H1 (cell line): ENCODE results near the gene NET1. TPM values are rescaled to one million over a fixed set of nuclear protein-coding genes. Genes with fewer than 3 reads are reported as not detected.

Experiments
- CTCF ChIA-PET: fragments of 300-600 bp; sonication (Branson Sonifier 250); formaldehyde crosslinking; loops from one replicate; lab custom pipeline; 2021; ENCODE audit not compliant: partially characterized antibody; lab: Charles Lee
- POLR2A ChIA-PET: fragments of 300-600 bp; sonication (Branson Sonifier 250); formaldehyde crosslinking; loops from one replicate; lab custom pipeline; 2021; ENCODE audit warnings: inconsistent platforms; ENCODE audit not compliant: partially characterized antibody; lab: Charles Lee
- DNase-seq, 2 experiments: peaks; one replicate each; pipeline versions ENCODE4 v3.0.0 to v3.0.0-alpha.2; 2010 to 2022; ENCODE audit warnings: low spot score in 2 of 2, low read depth in 1 of 2, mixed read lengths in 1 of 2
- FAIRE-seq: peaks from 2 replicates; lab custom pipeline; 2011; peaks lifted over from hg19 to GRCh38; lab: Jason Lieb, UNC
- H2AFZ ChIP-seq: 2 replicates; pipeline ENCODE4 v1.8.1; 2012; ENCODE audit warnings: low read length, inconsistent platforms
- H2AK5ac ChIP-seq: 2 replicates; pipeline ENCODE4 v1.6.1; 2013; ENCODE audit warnings: low read depth, low read length
- H2BK120ac ChIP-seq: replicated peaks from 2 replicates; pipeline ENCODE3; 2013; ENCODE audit warnings: low read depth, low read length, inconsistent platforms
- H2BK12ac ChIP-seq: 2 replicates; pipeline ENCODE4 v1.6.1; 2013; ENCODE audit warnings: low read depth, low read length
- H2BK15ac ChIP-seq: 2 replicates; pipeline ENCODE4 v1.6.1; 2013; ENCODE audit warnings: low read length
- H2BK20ac ChIP-seq: 2 replicates; pipeline ENCODE4 v1.6.1; 2013; ENCODE audit warnings: low read length
- H2BK5ac ChIP-seq: 2 replicates; pipeline ENCODE4 v1.6.1; 2013; ENCODE audit warnings: low read depth, low read length
- H3K14ac ChIP-seq: 2 replicates; pipeline ENCODE4 v1.6.1; 2013; ENCODE audit warnings: inconsistent platforms; ENCODE audit not compliant: insufficient read length
- H3K18ac ChIP-seq: 2 replicates; pipeline ENCODE4 v1.6.1; 2013; ENCODE audit warnings: low read length; ENCODE audit errors: extremely low read depth
- H3K23ac ChIP-seq: 2 replicates; pipeline ENCODE4 v1.6.1; 2013; ENCODE audit warnings: inconsistent platforms; ENCODE audit not compliant: insufficient read length
- H3K23me2 ChIP-seq: 2 replicates; pipeline ENCODE4 v1.6.1; 2013; ENCODE audit warnings: low read depth, low read length
- H3K27ac ChIP-seq: 2 replicates; pipeline ENCODE4 v1.6.1; 2011; ENCODE audit warnings: low read depth, low read length, inconsistent platforms
- H3K27me3 ChIP-seq, 4 experiments: replicated peaks in 1 of 4; 1 replicate in 1 of 4; 2 replicates in 3 of 4; pipeline versions ENCODE4 v1.6.1 to v1.8.1; 2011 to 2013; ENCODE audit warnings: low read length in 3 of 4, mild to moderate bottlenecking in 3 of 4, inconsistent platforms in 2 of 4, mixed read lengths in 2 of 4, moderate library complexity in 1 of 4; ENCODE audit not compliant: control insufficient read depth in 3 of 4, insufficient read depth in 3 of 4; ENCODE audit errors: extremely low read depth in 1 of 4
- H3K36me3 ChIP-seq, 4 experiments: 2 replicates each; pipeline versions ENCODE4 v1.6.1 to v1.8.1; 2011 to 2013; ENCODE audit warnings: mild to moderate bottlenecking in 4 of 4, low read length in 3 of 4, moderate library complexity in 2 of 4, control low read depth in 1 of 4, inconsistent platforms in 1 of 4; ENCODE audit not compliant: insufficient read depth in 4 of 4, control insufficient read depth in 2 of 4
- H3K4ac ChIP-seq: replicated peaks from 2 replicates; pipeline ENCODE3; 2013; ENCODE audit warnings: low read length, low read depth, mixed read lengths, inconsistent platforms; ENCODE audit not compliant: insufficient read length
- H3K4me1 ChIP-seq, 4 experiments: replicated peaks in 1 of 4; 1 replicate in 1 of 4; 2 replicates in 3 of 4; pipeline versions ENCODE4 v1.6.1 to v1.8.1; 2011 to 2013; ENCODE audit warnings: low read length in 3 of 4, inconsistent platforms in 2 of 4, mixed read lengths in 1 of 4; ENCODE audit not compliant: insufficient read depth in 4 of 4, control insufficient read depth in 3 of 4
- H3K4me2 ChIP-seq, 2 experiments: 2 replicates each; pipeline versions ENCODE4 v1.6.1 to v1.8.1; 2011 to 2013; ENCODE audit warnings: low read depth in 2 of 2, low read length in 2 of 2, control low read depth in 1 of 2, inconsistent platforms in 1 of 2, mild to moderate bottlenecking in 1 of 2; ENCODE audit not compliant: insufficient read depth in 1 of 2
- H3K4me3 ChIP-seq, 4 experiments: fragments of 200-600, 300-600 bp in 1 of 4; sonication (generic), shearing (Covaris generic), sonication (Bioruptor Twin) in 1 of 4; 2 replicates each; pipeline versions ENCODE4 v1.5.1 to v1.8.1; 2011 to 2016; ENCODE audit warnings: low read length in 4 of 4, low read depth in 3 of 4, control low read depth in 2 of 4, inconsistent platforms in 2 of 4, mild to moderate bottlenecking in 2 of 4, mixed read lengths in 1 of 4, moderate library complexity in 1 of 4; ENCODE audit not compliant: insufficient read depth in 2 of 4; ENCODE audit errors: extremely low read depth in 1 of 4
- H3K56ac ChIP-seq: replicated peaks from 2 replicates; pipeline ENCODE3; 2013; ENCODE audit warnings: low read depth, mild to moderate bottlenecking, mixed read lengths, low read length, inconsistent platforms; ENCODE audit not compliant: insufficient read length
- H3K79me1 ChIP-seq: 2 replicates; pipeline ENCODE4 v1.6.1; 2013; ENCODE audit warnings: low read depth, low read length, control low read depth
- H3K79me2 ChIP-seq, 2 experiments: 2 replicates each; pipeline versions ENCODE4 v1.6.1 to v1.8.1; 2012 to 2013; ENCODE audit warnings: low read length in 2 of 2, mild to moderate bottlenecking in 2 of 2, inconsistent platforms in 1 of 2; ENCODE audit not compliant: insufficient read depth in 2 of 2, control insufficient read depth in 1 of 2
- H3K9ac ChIP-seq, 4 experiments: replicated peaks in 1 of 4; 1 replicate in 1 of 4; 2 replicates in 3 of 4; pipeline versions ENCODE4 v1.6.1 to v1.8.1; 2011 to 2013; ENCODE audit warnings: low read depth in 3 of 4, low read length in 3 of 4, control low read depth in 2 of 4, mild to moderate bottlenecking in 2 of 4, moderate library complexity in 2 of 4, inconsistent platforms in 1 of 4; ENCODE audit errors: extremely low read depth in 1 of 4
- H3K9me3 ChIP-seq, 2 experiments: 2 replicates each; pipeline versions ENCODE4 v1.6.1 to v1.8.1; 2012 to 2013; ENCODE audit warnings: mild to moderate bottlenecking in 2 of 2, moderate library complexity in 2 of 2, control low read depth in 1 of 2, inconsistent platforms in 1 of 2, low read depth in 1 of 2, low read length in 1 of 2, mixed read lengths in 1 of 2; ENCODE audit not compliant: insufficient read depth in 2 of 2
- H4K20me1 ChIP-seq, 2 experiments: replicated peaks in 1 of 2; 2 replicates each; pipeline versions ENCODE3 to v1.8.1; 2011 to 2013; ENCODE audit warnings: inconsistent platforms in 2 of 2, low read length in 2 of 2, mild to moderate bottlenecking in 1 of 2; ENCODE audit not compliant: insufficient read depth in 2 of 2, control insufficient read depth in 1 of 2
- H4K5ac ChIP-seq: 2 replicates; pipeline ENCODE4 v1.6.1; 2013; ENCODE audit warnings: low read length, low read depth, mixed read lengths, inconsistent platforms; ENCODE audit not compliant: insufficient read length
- H4K8ac ChIP-seq: 2 replicates; pipeline ENCODE4 v1.8.0; 2013; ENCODE audit warnings: mild to moderate bottlenecking, moderate library complexity, low read length, inconsistent platforms; ENCODE audit not compliant: insufficient read depth; ENCODE audit errors: extremely low read depth
- H4K91ac ChIP-seq: replicated peaks from 2 replicates; pipeline ENCODE3; 2013; ENCODE audit warnings: low read length, mixed read lengths, inconsistent platforms; ENCODE audit not compliant: insufficient read length
- BRCA1 ChIP-seq: IDR thresholded peaks from 2 replicates; pipeline ENCODE4 v1.6.1; 2012; ENCODE audit warnings: low read depth, low read length, improper control_type of control experiment
- CBX8 ChIP-seq: fragments of 300-800, 300-1000 bp; sonication (generic); IDR thresholded peaks from 2 replicates; pipeline ENCODE4 v1.7.1; 2016; ENCODE audit warnings: low read depth, low read length, borderline replicate concordance
- GABPA ChIP-seq: IDR thresholded peaks from 2 replicates; pipeline ENCODE4 v1.6.1; 2011; ENCODE audit warnings: mild to moderate bottlenecking, low read length, moderate library complexity, borderline replicate concordance; ENCODE audit not compliant: insufficient read depth
- HDAC6 ChIP-seq: IDR thresholded peaks from one replicate; pipeline ENCODE4 v1.7.1; 2012; ENCODE audit warnings: low read depth, mild to moderate bottlenecking, inconsistent platforms, low read length, moderate library complexity
- KDM1A ChIP-seq: fragments of 200-600, 300-600 bp; sonication (generic); IDR thresholded peaks from 2 replicates; pipeline ENCODE4 v1.7.1; 2016; ENCODE audit warnings: mild to moderate bottlenecking, low read length, borderline replicate concordance
- KDM5A ChIP-seq: fragments of 200-600 bp; IDR thresholded peaks from 2 replicates; pipeline ENCODE4 v1.7.1; 2012; ENCODE audit warnings: mild to moderate bottlenecking, low read length, inconsistent platforms, mixed read lengths
- NANOG ChIP-seq: IDR thresholded peaks from 2 replicates; pipeline ENCODE4 v1.6.1; 2011; ENCODE audit warnings: low read length, low read depth, mild to moderate bottlenecking, inconsistent platforms; ENCODE audit not compliant: insufficient read depth, poor library complexity, severe bottlenecking
- RBBP5 ChIP-seq: IDR thresholded peaks from 2 replicates; pipeline ENCODE4 v1.7.1; 2012; ENCODE audit warnings: low read depth, mild to moderate bottlenecking, inconsistent platforms, low read length, moderate library complexity, borderline replicate concordance
- RNF2 ChIP-seq: fragments of 200-900, 300-1000 bp; sonication (generic); IDR thresholded peaks from 2 replicates; pipeline ENCODE4 v1.7.1; 2016; ENCODE audit warnings: borderline replicate concordance, low read depth, mild to moderate bottlenecking, antibody characterized with exemption, low read length; ENCODE audit not compliant: poor library complexity, severe bottlenecking; ENCODE audit errors: missing control alignments
- SAP30 ChIP-seq: fragments of 300-600 bp; sonication (generic); IDR thresholded peaks from 2 replicates; pipeline ENCODE4 v1.7.1; 2012; ENCODE audit warnings: low read length, moderate library complexity, mild to moderate bottlenecking, inconsistent platforms; ENCODE audit not compliant: insufficient read depth, insufficient replicate concordance
- SIN3A ChIP-seq, 2 experiments: IDR thresholded peaks in 1 of 2; conservative IDR thresholded peaks in 1 of 2; 2 replicates each; pipeline ENCODE4 v1.6.1; 2011 to 2012; ENCODE audit warnings: low read length in 2 of 2, improper control_type of control experiment in 1 of 2, low read depth in 1 of 2, mild to moderate bottlenecking in 1 of 2
- WGBS, 2 experiments: shearing (Covaris generic) in 1 of 2; methylation state at CpG; one replicate each; pipeline versions ENCODE4 v1.1.6 to v1.1.7; 2013 to 2015; ENCODE audit warnings: low lambda C conversion rate in 2 of 2, mixed read lengths in 2 of 2, inconsistent platforms in 1 of 2, low coverage in 1 of 2, missing lambda C conversion rate in 1 of 2; ENCODE audit not compliant: insufficient replicate concordance in 2 of 2, insufficient coverage in 1 of 2, insufficient read length in 1 of 2; ENCODE audit errors: extremely low coverage in 1 of 2, missing lambda C conversion rate in 1 of 2; 5-methylcytosine and 5-hydroxymethylcytosine counted together
- polyA plus RNA-seq, 7 experiments: library from polyadenylated mRNA; depleted of rRNA in 3 of 7; stranded (reverse) in 5 of 7; unstranded in 2 of 7; fragments of >200 nt in 5 of 7; fragments of 200-250 nt in 2 of 7; gene quantifications; 1 replicate in 5 of 7; 2 replicates in 1 of 7; 4 replicates in 1 of 7; pipeline versions ENCODE4 v1.2.1 to v1.2.3, GENCODE V29; 2011 to 2013; ENCODE audit warnings: missing spikeins in 2 of 7, mixed read lengths in 2 of 7
- total RNA-seq: library from RNA; stranded (reverse); fragmentation: NEBNext Ultra II Directional; extraction: Animal tissue kit (Norgen Biotek cat#: 25700); gene quantifications from 2 replicates; pipeline ENCODE4 v1.2.1, GENCODE V29; 2021

Gene NET1
- total and polyA plus RNA-seq, 2 of the 8 experiments (the other 6 are each of a cell fraction or from before 2014, with no cell fraction given), result 21.5 to 117 TPM

DNA sequence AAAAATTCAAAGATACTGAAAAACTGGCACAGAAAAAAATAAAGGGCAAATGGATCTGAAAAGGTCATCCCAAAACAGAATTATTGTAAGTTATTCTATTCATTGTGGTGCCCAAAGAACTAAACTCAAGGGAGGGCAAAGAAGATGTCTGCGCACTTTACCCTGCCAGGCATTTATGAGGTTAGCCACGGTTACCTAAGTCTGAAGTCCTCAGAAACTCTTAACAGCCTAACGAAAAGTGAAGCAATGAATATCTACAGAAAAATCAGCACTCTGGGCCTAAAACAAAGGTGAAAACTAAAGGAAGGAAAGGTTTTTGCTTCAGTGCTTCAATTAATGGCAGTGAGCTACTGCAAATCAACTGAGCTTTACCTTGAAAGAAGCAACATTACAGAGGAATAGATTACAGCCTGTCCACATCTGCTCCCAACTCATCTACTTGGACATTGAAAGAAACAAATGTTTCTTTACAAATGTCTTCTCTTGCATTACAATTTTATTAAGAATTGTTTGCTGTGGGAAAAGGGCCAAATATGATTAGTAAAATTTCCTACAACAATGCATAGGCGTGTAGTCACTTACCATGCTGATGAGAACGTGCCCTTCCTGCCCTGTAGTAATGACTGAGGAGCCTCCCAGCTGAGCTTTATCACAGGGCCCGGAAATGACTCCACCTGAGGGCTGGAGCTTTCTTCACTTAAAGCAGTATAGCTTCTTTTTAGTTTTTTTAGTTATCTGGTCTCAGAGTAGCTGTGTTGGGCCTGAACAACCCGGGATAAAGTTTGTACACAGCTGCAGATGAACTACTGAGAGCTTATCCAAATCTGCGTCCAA is 7.9 kb upstream of the NET1 start, which contains the start of gene TUBAL3:
TSS of gene TUBAL3 (minus strand) at position 621 of the 834 bp plus-strand sequence. CDS start at position 585, 36 bp downstream.
- Histone ChIP-seq H3K79me1 (no peaks in the 10 kb centered on the region), H4K91ac (no peak within 1 kb of the TSS), H3K36me3 (no peaks in the 10 kb centered on the region), H2BK20ac (no peak within 1 kb of the TSS), H2AK5ac (no peak within 1 kb of the TSS), H3K79me2 (no peaks in the 10 kb centered on the region), H3K4me1 (peaks cover 0 to 3% (median 0%) of the 10 kb centered on the region in 4 experiments; a peak in 1 of 7 replicates), H3K23me2 (no peaks in the 10 kb centered on the region), H3K23ac (no peak within 1 kb of the TSS), H4K8ac (no peak within 1 kb of the TSS), H3K9ac (no peak within 1 kb of the TSS), H3K56ac (no peak within 1 kb of the TSS), H2BK120ac (no peak within 1 kb of the TSS), H3K4me3 (no peak within 1 kb of the TSS), H3K18ac (no peak within 1 kb of the TSS), H3K14ac (no peak within 1 kb of the TSS), H3K9me3 (peaks cover 6% of the 10 kb centered on the region in 2 experiments; a peak in 2 of 4 replicates), H4K5ac (no peak within 1 kb of the TSS), H3K4me2 (no peak within 1 kb of the TSS), H2BK12ac (no peak within 1 kb of the TSS), H3K27me3 (peaks cover 0 to 1% (median 0%) of the 10 kb centered on the region in 4 experiments; a peak in 1 of 7 replicates), H3K4ac (no peak within 1 kb of the TSS), H4K20me1 (no peaks in the 10 kb centered on the region), H2AFZ (no peak within 1 kb of the TSS; the same call in 1 of the 2 replicates), H2BK5ac (no peak within 1 kb of the TSS), H2BK15ac (no peak within 1 kb of the TSS), H3K27ac (no peak within 1 kb of the TSS)
- DNase-seq (no peak), FAIRE-seq (no peak)
- POLR2A ChIA-PET, result no interaction called here
- 79% methylated on average over 8 of the region's 8 CpGs; no CpG with 5 or more reads in 1 of the 2 experiments for WGBS, 2 experiments
- CTCF ChIA-PET, result interaction anchor here (0.9 to 1.3 kb wide), 4 partner anchors 10 to 111 kb away, joined by 3 read pairs; no protein-coding TSS in a partner anchor
- TF ChIP-seq HDAC6 (no peak), BRCA1 (no peak), NANOG (no peak), SAP30 (no peak), GABPA (no peak), RNF2 (no peak), RBBP5 (no peak), KDM1A (no peak), SIN3A (conservative IDR thresholded peaks at IDR 0.05 in 1 of 2, IDR thresholded peaks at IDR 0.05 in 1 of 2; ENCODE audit: low read depth in 1 of 2, low read length in 2 of 2) (no peak), CBX8 (no peak), KDM5A (no peak)
